GM21447 (cell line): Measurements from ENCODE around the gene GBX1.

Source experiments
- ATAC-seq: cut with Tn5 transposase; IDR thresholded peaks from one replicate; pipeline ENCODE4 v1.9.1; 2021; ENCODE audit not compliant: unreplicated experiment

GBX1 gene

GRCh38 chr7:151129117-151129959 lies 38.2 kb downstream of the GBX1 start:
- no peak for ATAC-seq

- ATAC-seq, result no peak
Observed at GRCh38 chr7:151128716-151129115, 38.8 kb downstream of the GBX1 start.

GRCh38 chr7:151128144-151128543 lies 39.4 kb downstream of the GBX1 start:
- no peak for ATAC-seq

- ATAC-seq, result no peak
Observed at GRCh38 chr7:151126491-151127137, 40.9 kb downstream of the GBX1 start.

- no peak for ATAC-seq
Observed at GRCh38 chr7:151125846-151126481, 41.5 kb downstream of the GBX1 start.

- ATAC-seq, result no peak
Observed at GRCh38 chr7:151125470-151125845, 42.0 kb downstream of the GBX1 start.

- no peak for ATAC-seq
Observed at GRCh38 chr7:151124899-151125399, 42.5 kb downstream of the GBX1 start.

GRCh38 chr7:151124481-151124880 lies 43.0 kb downstream of the GBX1 start:
- no peak for ATAC-seq

GRCh38 chr7:151123822-151124464 lies 43.6 kb downstream of the GBX1 start:
- no peak for ATAC-seq

- ATAC-seq, result no peak
Observed at GRCh38 chr7:151123158-151123821, 44.2 kb downstream of the GBX1 start.

- ATAC-seq, result no peak
Observed at GRCh38 chr7:151122796-151123157, 44.7 kb downstream of the GBX1 start.

- ATAC-seq, result no peak
Observed at GRCh38 chr7:151122276-151122675, 45.2 kb downstream of the GBX1 start.

- no peak for ATAC-seq
Observed at GRCh38 chr7:151121380-151122170, 45.9 kb downstream of the GBX1 start.

- ATAC-seq, result no peak
Observed at GRCh38 chr7:151120896-151121295, 46.6 kb downstream of the GBX1 start.

- no peak for ATAC-seq
Observed at GRCh38 chr7:151119902-151120301, 47.6 kb downstream of the GBX1 start.

GRCh38 chr7:151119055-151119415 lies 48.5 kb downstream of the GBX1 start:
- no peak for ATAC-seq

- no peak for ATAC-seq
Observed at GRCh38 chr7:151118108-151119054, 49.1 kb downstream of the GBX1 start.

GRCh38 chr7:151117565-151117964 lies 49.9 kb downstream of the GBX1 start:
- ATAC-seq, result no peak
